Pancreas (tissue), 10 donors: ENCODE results near the gene RFWD3. TPM values are rescaled to one million over a fixed set of nuclear protein-coding genes. Genes with fewer than 3 reads are reported as not detected.
"Not testable (repeated sequence)": the region's sequence is repeated elsewhere in the genome, so short reads cannot be mapped to it uniquely, and the experiment has no call there.

Experiments used
- ATAC-seq, 4 donors: fragments of 200-7000 bp; cut with Tn5 transposase; one replicate each; pipeline versions ENCODE4 v1.8.0 to v1.9.1; 2020; ENCODE audit warnings: mild to moderate bottlenecking in 4 of 4, moderate library complexity in 4 of 4
- DNase-seq, 6 donors: peaks; one replicate each; pipeline ENCODE4 v3.0.0-alpha.2; 2020
- FAIRE-seq: peaks from 2 replicates; lab custom pipeline; 2012; peaks lifted over from hg19 to GRCh38; lab: Jason Lieb, UNC
- H3K27ac ChIP-seq, 4 donors: fragments of 200-600 bp; sonication (generic); 1 replicate in 3 of 4; 2 replicates in 1 of 4; pipeline versions ENCODE4 v1.5.0 to v1.8.0; 2020
- H3K27me3 ChIP-seq, 4 donors: fragments of 200-600 bp; one replicate each; pipeline ENCODE4 v1.8.0; 2021
- H3K36me3 ChIP-seq, 3 donors: fragments of 200-600 bp; sonication (generic) in 1 of 3; one replicate each; pipeline versions ENCODE4 v1.5.0 to v1.8.0; 2020 to 2021
- H3K4me1 ChIP-seq, 3 donors: fragments of 200-600 bp; one replicate each; pipeline ENCODE4 v1.8.0; 2021
- H3K4me3 ChIP-seq, 4 donors: fragments of 200-600 bp; sonication (generic) in 2 of 4; one replicate each; pipeline versions ENCODE4 v1.5.0 to v1.8.0; 2020 to 2021
- H3K9me3 ChIP-seq, 4 donors: fragments of 200-600 bp; one replicate each; pipeline ENCODE4 v1.8.0; 2021
- CTCF ChIP-seq, 4 donors: fragments of 200-600 bp; sonication (generic) in 3 of 4; IDR thresholded peaks; one replicate each; pipeline versions ENCODE4 v1.5.0 to v1.8.0; 2021; ENCODE audit warnings: antibody characterized with exemption in 4 of 4
- WGBS, 2 donors: extraction: QIAGEN DNeasy Blood & Tissue Kit; methylation state at CpG; one replicate each; pipeline ENCODE4 v1.1.7; 2013; 5-methylcytosine and 5-hydroxymethylcytosine counted together
- intact Hi-C, 3 donors: fragments of 100-400 bp; cut with DNase I; formaldehyde crosslinking; loops; one replicate each; pipeline versions ENCODE4 v1.11.1 to v1.14.2; 2022
- polyA plus RNA-seq, 2 donors: library from polyadenylated mRNA; stranded (reverse); fragments of 200-250 nt; gene quantifications; one replicate each; pipeline ENCODE4 v1.2.3, GENCODE V29; 2013
- total RNA-seq, 6 donors: library from RNA; stranded (reverse); fragmentation: NEBNext Ultra II Directional in 4 of 6; extraction: Animal tissue kit (Norgen Biotek cat#: 25700) in 4 of 6; gene quantifications; one replicate each; pipeline versions ENCODE4 v1.2.1 to v1.2.4, GENCODE V29; 2021 to 2023
- donor health status: healthy with polysubstance abuse.
- donor health status: DM: no; HTN: no; CAD: no; lungs with moderate emphysema.
- donor health status: DM: no; HTN: no; CAD: no.
- donor health status: control.
- donor health status: control.
- donor health status: Bipolar disorder and iron deficiency.
- donor health status: DM: yes; HTN: yes; CAD: no.
- donor health status: DM: no; HTN: no; CAD: no.
- donor health status: DM: no; HTN: no; CAD: no.
- donor health status: DM: yes; HTN: yes; CAD: no.

Gene RFWD3
- total and polyA plus RNA-seq, 8 donors, result 3.7 to 14.0 (median 7.1) TPM

- no peak for TF ChIP-seq CTCF (IDR thresholded peaks at IDR 0.05)
- H3K36me3 ChIP-seq, result peaks cover 0 to 7% (median 0%) of the 10 kb centered on the region in 3 donors
- no peak for ATAC-seq
These were observed 7.2 kb upstream of the RFWD3 start for GRCh38 chr16:74673876-74674275.

GRCh38 chr16:74668877-74669276, 2.2 kb upstream of the RFWD3 start:
- H3K4me3 ChIP-seq, H3K9me3 ChIP-seq, H3K4me1 ChIP-seq, intact Hi-C loops, DNase-seq, FAIRE-seq, H3K36me3 ChIP-seq, ATAC-seq, H3K27me3 ChIP-seq, H3K27ac ChIP-seq: not testable (repeated sequence)
- WGBS, 2 donors, result 96 to 99% methylated on average over 10 of the region's 10 CpGs

More at GRCh38 chr16:74673876-74674275, 7.2 kb upstream of the RFWD3 start:
- WGBS, 2 donors, result 90 to 91% methylated on average over 3 of the region's 3 CpGs
- no peak overlapping the region for H3K27ac ChIP-seq
- no peaks in the 10 kb centered on the region for H3K4me1 ChIP-seq
- intact Hi-C loops, result no loop called here
- H3K27me3 ChIP-seq, result no peaks in the 10 kb centered on the region
- no peak for DNase-seq
- no peaks in the 10 kb centered on the region for H3K9me3 ChIP-seq
- no peak for FAIRE-seq
- no peak overlapping the region for H3K4me3 ChIP-seq

- Histone ChIP-seq H3K27ac (no peak overlapping the region), H3K4me3 (peak overlapping the region; percentile 17 to 81 (median 48)), H3K27me3 (no peaks in the 10 kb centered on the region), H3K36me3 (peaks cover 0 to under 1% (median 0%) of the 10 kb centered on the region in 3 donors), H3K4me1 (peaks cover 0 to 7% (median 0%) of the 10 kb centered on the region in 3 donors), H3K9me3 (no peaks in the 10 kb centered on the region)
- ATAC-seq, result peak in 2 of 4 donors; percentile 28 to 31
- TF ChIP-seq CTCF (IDR thresholded peaks at IDR 0.05), result no peak
- no peak for FAIRE-seq
- peak in 2 of 6 donors; percentile 9 to 70 for DNase-seq
- 0 to 1% methylated on average over 23 of the region's 23 CpGs for WGBS, 2 donors
- intact Hi-C loops, result no loop called here
These were observed 601 bp upstream of the RFWD3 start for GRCh38 chr16:74667255-74667700.

- H3K36me3 ChIP-seq, result peaks cover 0 to 2% (median 0%) of the 10 kb centered on the region in 3 donors
- no peaks in the 10 kb centered on the region for H3K9me3 ChIP-seq
- peak overlapping the region; percentile 50 to 83 (median 79) for H3K4me3 ChIP-seq
- FAIRE-seq (no peak), DNase-seq (no peak), ATAC-seq (no peak)
- no peak for TF ChIP-seq CTCF (IDR thresholded peaks at IDR 0.05)
- peak overlapping the region in 1 of 4 donors; percentile 39 for H3K27ac ChIP-seq
- H3K27me3 ChIP-seq, result no peaks in the 10 kb centered on the region
- intact Hi-C loops, result no loop called here
- 11 to 13% methylated on average over 8 of the region's 8 CpGs for WGBS, 2 donors
- peaks cover 0 to 7% (median 0%) of the 10 kb centered on the region in 3 donors for H3K4me1 ChIP-seq
These were observed 661 bp downstream of the RFWD3 start for GRCh38 chr16:74666010-74666421.

GRCh38 chr16:74661064-74661463, 5.6 kb downstream of the RFWD3 start:
- intact Hi-C loops, result no loop called here
- Histone ChIP-seq H3K36me3 (peaks cover 0 to 19% (median 0%) of the 10 kb centered on the region in 3 donors), H3K4me1 (peaks cover 0 to 13% (median 0%) of the 10 kb centered on the region in 3 donors), H3K9me3 (no peaks in the 10 kb centered on the region), H3K27me3 (no peaks in the 10 kb centered on the region), H3K27ac (no peak overlapping the region), H3K4me3 (no peak overlapping the region)
- DNase-seq (no peak), FAIRE-seq (no peak), ATAC-seq (no peak)
- TF ChIP-seq CTCF (IDR thresholded peaks at IDR 0.05), result no peak
- 92% methylated on average over 5 of the region's 5 CpGs for WGBS, 2 donors
